DMS 273 (cell line): ENCODE results near the gene CAPN9.

Experiments
- DNase-seq: peaks from one replicate; lab custom pipeline; 2025; ENCODE audit not compliant: unreplicated experiment; lab: John Stamatoyannopoulos, UW

CAPN9 gene

DNA sequence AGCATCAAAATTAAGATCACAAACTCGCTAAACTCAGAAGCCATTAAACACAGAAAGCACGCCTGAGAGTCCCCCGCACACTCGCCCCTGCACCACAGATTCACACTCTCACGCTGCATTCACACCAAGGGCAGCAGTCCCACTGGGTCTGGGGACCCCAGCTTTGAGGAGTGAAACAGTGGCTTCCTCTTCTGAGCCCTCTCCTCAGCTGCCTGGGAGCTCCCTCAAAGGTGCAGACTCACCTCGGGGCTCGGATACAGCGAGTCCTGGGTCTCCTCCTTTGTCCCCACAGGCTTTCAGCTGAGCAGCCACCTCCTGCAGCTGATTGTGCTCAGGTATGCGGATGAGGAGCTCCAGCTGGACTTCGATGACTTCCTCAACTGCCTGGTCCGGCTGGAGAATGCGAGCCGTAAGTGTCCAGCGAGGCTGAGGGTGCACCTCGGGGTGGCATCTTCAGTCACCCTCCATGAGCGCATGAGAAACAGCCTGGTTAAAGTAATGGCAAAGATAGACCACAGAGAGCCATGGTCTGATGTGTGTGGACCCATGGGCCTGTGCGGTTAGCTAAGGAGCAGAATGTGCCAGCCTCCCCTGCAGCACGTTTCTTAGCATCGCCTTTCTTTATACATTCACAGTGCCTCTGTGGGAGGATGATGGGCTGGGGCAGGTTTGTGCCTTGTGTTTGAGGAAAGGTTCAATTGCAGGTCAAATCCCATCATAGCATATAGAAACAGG lies 47.9 kb downstream of the CAPN9 start:
- no peak for DNase-seq

DNA sequence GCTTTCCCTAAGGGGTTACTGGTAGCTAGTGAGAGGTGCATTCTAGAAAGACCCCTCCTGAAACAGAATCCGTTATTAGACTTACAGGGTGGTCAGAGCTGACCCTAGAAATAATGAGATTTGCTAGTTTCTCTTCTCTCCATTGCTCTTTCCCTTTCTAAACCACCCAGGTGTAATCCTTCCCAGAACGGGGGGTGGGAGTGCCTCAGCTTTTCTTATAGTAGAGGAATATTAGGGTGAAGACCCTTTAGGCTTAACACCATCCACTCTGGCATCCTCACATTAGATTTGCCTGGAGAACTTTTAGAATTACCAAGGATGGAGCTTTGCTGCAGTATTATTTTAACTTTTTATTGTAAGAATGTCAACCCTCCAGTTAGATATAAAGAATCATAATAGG lies 49.4 kb downstream of the CAPN9 start:
- DNase-seq = no peak

DNA sequence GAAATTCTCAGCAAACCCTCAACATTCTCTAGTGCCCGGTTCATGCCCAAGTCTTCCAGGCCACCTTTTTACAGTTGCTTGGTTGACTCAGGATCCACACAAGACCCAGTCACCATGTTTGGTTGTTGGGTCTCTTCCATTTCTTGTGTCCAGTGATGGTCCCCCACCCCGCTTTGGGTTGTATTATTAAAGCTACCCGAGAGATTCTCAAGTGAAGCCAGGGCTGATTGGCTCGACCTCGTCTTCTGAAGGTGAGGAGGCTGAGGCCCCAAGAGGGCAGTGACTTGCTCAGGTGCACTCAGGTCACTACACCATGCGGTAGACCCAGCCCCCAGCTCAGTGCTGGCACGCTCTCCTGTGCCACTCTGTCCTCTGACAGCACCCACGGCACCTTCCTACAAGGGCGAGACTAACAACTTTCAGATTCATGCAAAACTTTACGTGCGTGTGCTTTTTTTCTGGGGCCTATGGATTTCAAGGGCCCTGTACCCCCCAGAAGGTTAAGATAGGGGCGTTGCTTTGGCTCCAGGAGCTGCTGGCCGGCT lies 50.3 kb downstream of the CAPN9 start:
- no peak for DNase-seq

- DNase-seq = peak; percentile 83
Observed at GRCh38 chr1:230797942-230798365, 50.8 kb downstream of the CAPN9 start.

DNA sequence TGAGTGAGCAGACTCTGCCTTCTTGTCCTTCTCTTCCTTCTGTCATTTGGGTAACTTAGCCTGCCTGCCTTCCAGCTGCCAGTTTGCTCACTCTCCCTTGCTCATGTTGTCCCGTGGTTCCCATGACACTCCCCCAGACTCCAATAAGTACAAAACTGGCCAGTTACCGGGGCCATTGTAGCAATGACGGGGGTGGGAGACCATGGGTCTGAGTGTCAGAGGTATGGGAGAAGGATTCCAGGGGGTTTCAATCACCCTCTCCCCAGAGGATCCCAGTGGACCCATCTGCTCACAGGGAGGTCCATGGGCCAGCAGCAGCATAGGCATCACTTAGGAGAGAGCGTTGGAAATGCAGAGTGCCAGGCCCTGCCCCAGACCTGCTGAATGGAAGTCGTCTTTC lies 51.3 kb downstream of the CAPN9 start:
- no peak for DNase-seq

GRCh38 chr1:230800891-230801840 lies 54.0 kb downstream of the CAPN9 start:
- no peak for DNase-seq

DNA sequence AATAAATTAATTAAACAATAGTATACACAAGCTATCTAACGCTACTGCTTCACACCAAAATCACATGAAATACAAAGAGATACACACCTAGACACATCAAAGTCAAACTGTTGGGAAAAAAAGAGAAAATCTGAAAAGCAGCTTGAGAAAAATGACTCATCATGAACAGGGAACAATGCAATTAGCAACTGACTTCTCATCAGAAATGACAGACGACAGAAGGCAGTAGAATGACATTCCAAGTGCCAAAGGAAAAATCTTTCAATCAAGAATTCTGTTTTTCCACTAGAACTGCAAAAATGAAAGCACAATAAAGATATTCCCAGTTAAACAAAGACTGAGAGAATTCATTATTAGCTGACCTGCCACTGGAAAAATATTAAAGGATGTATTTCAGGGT lies 57.2 kb downstream of the CAPN9 start:
- no peak for DNase-seq

DNA sequence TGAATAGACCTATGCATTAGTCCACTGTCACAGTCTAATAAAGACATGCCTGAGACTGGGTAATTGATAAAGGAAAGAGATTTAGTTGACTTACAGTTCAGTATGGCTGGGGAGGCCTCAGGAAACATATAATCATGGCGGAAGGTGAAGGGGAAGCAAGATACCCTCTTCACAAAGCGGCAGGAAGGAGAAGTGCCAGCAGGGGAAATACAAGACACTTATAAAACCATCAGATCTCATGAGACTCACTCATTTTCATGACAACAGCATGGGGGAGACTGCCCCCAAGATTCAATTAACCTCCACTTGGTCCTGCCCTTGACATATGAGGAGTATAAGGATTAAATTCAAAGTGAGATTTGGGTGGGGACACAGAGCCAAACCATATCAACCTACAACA lies 59.4 kb downstream of the CAPN9 start:
- no peak for DNase-seq

- DNase-seq = no peak
Observed at GRCh38 chr1:230807029-230807428, 59.8 kb downstream of the CAPN9 start.

DNA sequence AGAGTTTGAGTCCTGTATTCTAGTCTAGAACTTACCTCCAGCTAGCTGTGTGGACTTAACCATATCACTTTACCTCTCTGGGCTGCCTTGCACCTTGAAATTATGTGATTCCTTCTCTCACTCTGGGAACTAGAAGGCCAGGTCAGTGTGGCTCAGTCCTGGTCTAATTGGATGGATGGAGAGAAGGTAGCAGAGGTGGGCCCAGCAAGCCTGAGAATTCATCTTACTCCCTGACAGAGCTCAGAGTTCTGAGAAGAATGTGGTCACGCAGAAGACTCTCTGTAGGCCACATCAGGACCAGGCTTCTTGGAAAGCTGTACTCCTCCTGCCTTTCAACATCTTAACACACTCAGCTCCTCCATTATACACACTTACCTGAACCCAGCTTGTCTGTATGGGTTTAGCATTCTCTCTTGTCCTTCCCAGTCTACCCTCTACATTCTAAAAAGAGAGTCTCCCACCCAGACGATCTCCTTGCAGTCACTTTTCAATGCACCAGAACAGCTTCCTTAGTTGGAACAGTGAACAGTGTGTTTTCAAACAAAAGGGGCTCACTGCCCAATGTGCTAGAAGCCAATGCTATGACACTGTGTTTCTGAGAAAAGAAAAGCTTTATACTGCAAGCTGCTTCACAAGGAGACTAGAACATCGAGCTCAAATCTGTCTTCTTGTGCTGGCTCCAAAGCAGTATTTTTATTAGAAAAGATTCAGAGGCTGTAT lies 60.5 kb downstream of the CAPN9 start:
- DNase-seq = no peak

DNA sequence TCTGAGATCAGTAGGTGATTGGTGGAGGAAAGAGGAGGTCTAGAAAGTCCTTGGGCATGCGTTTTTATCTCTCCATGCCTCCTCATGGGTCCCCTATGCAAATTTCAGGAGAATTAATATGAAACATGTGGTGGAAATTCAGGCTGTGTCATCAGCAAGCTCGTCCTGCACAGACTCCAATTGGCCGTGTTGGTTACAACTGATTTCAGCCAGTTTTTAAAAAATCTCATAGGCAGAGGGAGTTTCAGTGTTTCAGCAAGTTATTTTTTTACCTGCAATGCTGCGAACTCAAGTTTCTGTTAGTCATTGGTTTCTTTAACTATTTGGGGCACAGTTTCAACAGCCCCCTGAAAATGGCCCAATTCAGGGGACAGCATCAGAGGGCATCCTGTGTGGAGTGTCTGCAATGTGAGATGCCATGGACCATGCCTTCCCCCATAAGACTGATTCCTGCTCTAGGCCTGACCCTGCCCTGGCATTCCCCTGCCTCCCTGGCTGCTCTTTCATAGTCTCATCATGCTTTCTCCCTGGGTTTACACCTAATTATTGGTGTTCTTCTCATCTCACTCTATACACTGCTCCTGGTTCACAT lies 61.2 kb downstream of the CAPN9 start:
- no peak for DNase-seq

GRCh38 chr1:230809256-230809990 lies 62.2 kb downstream of the CAPN9 start:
- DNase-seq = no peak

DNA sequence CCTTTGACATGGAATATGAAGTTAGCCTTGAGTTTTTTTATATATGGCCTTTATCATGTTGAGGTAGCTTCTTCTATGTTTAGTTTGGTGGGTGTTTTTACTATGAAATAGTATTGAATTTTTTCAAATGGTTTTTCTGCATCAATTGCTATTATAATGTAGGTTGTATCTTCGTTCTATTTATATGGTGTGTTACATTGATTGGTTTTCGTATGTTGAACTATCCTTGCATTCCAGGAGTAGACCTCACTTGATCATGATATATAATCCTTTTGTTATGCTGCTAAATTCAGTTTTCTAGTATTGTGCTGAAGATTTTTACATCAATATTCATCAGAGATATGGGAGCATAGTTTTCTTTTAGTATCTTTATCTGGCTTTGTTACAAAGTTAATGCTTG lies 65.4 kb downstream of the CAPN9 start:
- no peak for DNase-seq

DNA sequence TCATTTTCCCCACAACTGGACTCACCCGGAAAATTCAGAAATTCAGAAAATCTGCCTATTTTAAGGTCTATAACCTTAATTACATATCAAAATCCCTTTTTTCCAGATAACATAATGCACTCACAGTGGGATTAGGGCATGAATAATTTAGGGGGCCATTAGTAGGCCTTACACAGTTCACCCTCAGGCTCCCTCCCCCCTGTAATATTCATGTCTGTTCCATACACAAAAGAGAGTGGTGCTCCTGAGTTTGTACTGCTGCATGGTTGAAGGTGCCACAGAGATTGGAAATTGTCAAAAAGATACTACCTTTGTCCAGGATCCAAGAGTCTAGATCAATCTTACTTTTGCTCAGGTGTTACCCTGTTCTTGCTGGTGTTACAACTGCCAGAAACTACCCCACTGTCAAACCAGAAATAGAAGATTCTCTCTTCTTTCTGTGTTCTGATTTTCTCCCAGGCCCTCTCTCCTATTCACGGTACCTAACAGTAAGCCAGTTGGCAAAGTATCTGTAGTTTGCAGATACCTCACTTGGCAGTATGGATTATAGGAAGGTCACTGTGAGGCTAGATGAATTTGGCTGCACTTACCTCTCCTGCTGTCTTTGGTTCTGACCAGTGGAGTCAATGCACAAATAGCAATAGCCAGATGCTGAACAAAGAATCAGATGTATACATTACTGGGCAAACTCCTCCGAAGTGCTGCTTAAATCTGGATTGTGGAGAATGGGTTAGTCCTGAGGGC lies 67.9 kb downstream of the CAPN9 start:
- no peak for DNase-seq

DNA sequence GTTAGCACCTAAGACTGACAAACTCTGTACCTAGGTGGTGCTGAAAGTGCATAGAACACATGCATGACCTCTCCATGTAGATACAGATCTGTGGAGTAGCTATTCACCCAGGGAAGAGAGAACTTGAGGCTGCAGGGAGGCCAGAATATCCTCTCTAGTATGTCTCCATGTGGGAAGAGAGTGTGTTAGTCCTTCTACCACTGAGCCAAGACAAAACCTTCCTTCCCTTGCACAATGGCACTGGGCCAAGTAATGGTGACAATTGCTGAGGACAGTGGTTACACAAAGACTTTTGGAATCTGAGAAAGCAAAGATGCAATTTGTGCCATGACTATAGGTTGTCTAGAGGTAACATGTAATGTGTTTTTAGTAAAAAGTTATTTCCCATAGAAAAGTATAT lies 68.8 kb downstream of the CAPN9 start:
- no peak for DNase-seq

- DNase-seq = no peak
Observed at GRCh38 chr1:230818367-230818766, 71.2 kb downstream of the CAPN9 start.

DNA sequence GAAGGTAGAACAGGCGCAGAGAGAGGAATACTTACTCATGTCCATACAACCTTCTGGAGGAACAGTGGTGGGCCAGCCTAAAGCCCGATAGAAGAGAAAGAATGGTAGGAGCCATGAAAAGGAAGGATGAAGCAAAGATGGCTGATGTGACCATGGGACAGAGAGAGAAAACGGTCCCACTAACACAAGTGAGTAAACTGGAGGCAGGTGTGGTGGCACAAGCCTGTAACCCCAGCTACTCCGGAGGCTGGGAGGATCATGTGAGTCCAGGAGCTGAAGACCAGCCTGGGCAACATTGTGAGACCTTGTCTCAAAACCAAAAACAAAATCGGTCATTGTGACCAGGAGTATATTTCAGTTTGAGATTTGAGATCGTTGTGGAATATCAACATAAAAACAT lies 71.7 kb downstream of the CAPN9 start:
- no peak for DNase-seq

DNA sequence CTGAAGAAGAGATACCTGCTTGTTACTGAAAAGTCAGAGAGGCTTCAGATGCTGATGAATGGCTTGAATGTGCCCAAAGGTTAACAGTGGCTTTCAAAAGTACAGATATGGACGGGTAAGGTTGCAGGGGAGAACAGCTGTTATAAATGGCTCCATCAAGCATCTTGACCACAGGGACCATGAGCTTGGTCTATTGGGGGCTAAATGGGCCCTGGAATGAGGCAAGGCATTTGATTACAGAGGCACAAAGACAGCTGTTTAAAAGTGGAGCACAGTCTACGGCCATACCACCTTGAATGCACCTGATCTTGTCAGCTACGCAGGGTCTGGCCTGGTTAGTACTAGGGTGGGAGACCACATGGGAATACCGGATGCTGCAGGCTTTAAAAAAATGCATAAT lies 72.8 kb downstream of the CAPN9 start:
- DNase-seq = no peak

DNA sequence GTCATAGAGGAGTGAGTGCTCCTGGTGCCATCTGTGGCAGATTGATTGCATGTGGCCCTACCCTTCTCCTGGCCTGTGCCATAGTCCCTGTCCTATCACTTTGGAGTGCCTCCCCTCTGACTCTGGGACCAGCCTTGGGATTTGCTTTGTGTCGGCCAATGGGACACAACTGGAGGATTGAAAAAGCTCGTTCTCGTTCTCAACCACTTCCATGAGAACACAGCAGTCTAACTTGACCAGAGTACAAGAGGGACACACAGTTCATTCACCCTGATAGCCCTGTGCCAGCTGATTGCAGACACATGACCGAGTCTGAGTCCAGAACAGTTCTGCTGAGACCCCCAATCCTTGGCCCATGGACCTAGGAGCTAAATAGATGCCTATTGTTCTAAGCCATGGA lies 73.4 kb downstream of the CAPN9 start:
- no peak for DNase-seq

GRCh38 chr1:230821346-230821745 lies 74.2 kb downstream of the CAPN9 start:
- no peak for DNase-seq
